H1 (cell line): ENCODE results near the gene IFT25. TPM values are rescaled to one million over a fixed set of nuclear protein-coding genes. Genes with fewer than 3 reads are reported as not detected.

Experiments used
- CTCF ChIA-PET: fragments of 300-600 bp; sonication (Branson Sonifier 250); formaldehyde crosslinking; loops from one replicate; lab custom pipeline; 2021; ENCODE audit not compliant: partially characterized antibody; lab: Charles Lee
- POLR2A ChIA-PET: fragments of 300-600 bp; sonication (Branson Sonifier 250); formaldehyde crosslinking; loops from one replicate; lab custom pipeline; 2021; ENCODE audit warnings: inconsistent platforms; ENCODE audit not compliant: partially characterized antibody; lab: Charles Lee
- DNase-seq, 2 experiments: peaks; one replicate each; pipeline versions ENCODE4 v3.0.0 to v3.0.0-alpha.2; 2010 to 2022; ENCODE audit warnings: low spot score in 2 of 2, low read depth in 1 of 2, mixed read lengths in 1 of 2
- FAIRE-seq: peaks from 2 replicates; lab custom pipeline; 2011; peaks lifted over from hg19 to GRCh38; lab: Jason Lieb, UNC
- H2AFZ ChIP-seq: 2 replicates; pipeline ENCODE4 v1.8.1; 2012; ENCODE audit warnings: low read length, inconsistent platforms
- H2AK5ac ChIP-seq: 2 replicates; pipeline ENCODE4 v1.6.1; 2013; ENCODE audit warnings: low read depth, low read length
- H2BK120ac ChIP-seq: replicated peaks from 2 replicates; pipeline ENCODE3; 2013; ENCODE audit warnings: low read depth, low read length, inconsistent platforms
- H2BK12ac ChIP-seq: 2 replicates; pipeline ENCODE4 v1.6.1; 2013; ENCODE audit warnings: low read depth, low read length
- H2BK15ac ChIP-seq: 2 replicates; pipeline ENCODE4 v1.6.1; 2013; ENCODE audit warnings: low read length
- H2BK20ac ChIP-seq: 2 replicates; pipeline ENCODE4 v1.6.1; 2013; ENCODE audit warnings: low read length
- H2BK5ac ChIP-seq: 2 replicates; pipeline ENCODE4 v1.6.1; 2013; ENCODE audit warnings: low read depth, low read length
- H3K14ac ChIP-seq: 2 replicates; pipeline ENCODE4 v1.6.1; 2013; ENCODE audit warnings: inconsistent platforms; ENCODE audit not compliant: insufficient read length
- H3K18ac ChIP-seq: 2 replicates; pipeline ENCODE4 v1.6.1; 2013; ENCODE audit warnings: low read length; ENCODE audit errors: extremely low read depth
- H3K23ac ChIP-seq: 2 replicates; pipeline ENCODE4 v1.6.1; 2013; ENCODE audit warnings: inconsistent platforms; ENCODE audit not compliant: insufficient read length
- H3K23me2 ChIP-seq: 2 replicates; pipeline ENCODE4 v1.6.1; 2013; ENCODE audit warnings: low read depth, low read length
- H3K27ac ChIP-seq: 2 replicates; pipeline ENCODE4 v1.6.1; 2011; ENCODE audit warnings: low read depth, low read length, inconsistent platforms
- H3K27me3 ChIP-seq, 4 experiments: replicated peaks in 1 of 4; 1 replicate in 1 of 4; 2 replicates in 3 of 4; pipeline versions ENCODE4 v1.6.1 to v1.8.1; 2011 to 2013; ENCODE audit warnings: low read length in 3 of 4, mild to moderate bottlenecking in 3 of 4, inconsistent platforms in 2 of 4, mixed read lengths in 2 of 4, moderate library complexity in 1 of 4; ENCODE audit not compliant: control insufficient read depth in 3 of 4, insufficient read depth in 3 of 4; ENCODE audit errors: extremely low read depth in 1 of 4
- H3K36me3 ChIP-seq, 4 experiments: 2 replicates each; pipeline versions ENCODE4 v1.6.1 to v1.8.1; 2011 to 2013; ENCODE audit warnings: mild to moderate bottlenecking in 4 of 4, low read length in 3 of 4, moderate library complexity in 2 of 4, control low read depth in 1 of 4, inconsistent platforms in 1 of 4; ENCODE audit not compliant: insufficient read depth in 4 of 4, control insufficient read depth in 2 of 4
- H3K4ac ChIP-seq: replicated peaks from 2 replicates; pipeline ENCODE3; 2013; ENCODE audit warnings: low read length, low read depth, mixed read lengths, inconsistent platforms; ENCODE audit not compliant: insufficient read length
- H3K4me1 ChIP-seq, 4 experiments: replicated peaks in 1 of 4; 1 replicate in 1 of 4; 2 replicates in 3 of 4; pipeline versions ENCODE4 v1.6.1 to v1.8.1; 2011 to 2013; ENCODE audit warnings: low read length in 3 of 4, inconsistent platforms in 2 of 4, mixed read lengths in 1 of 4; ENCODE audit not compliant: insufficient read depth in 4 of 4, control insufficient read depth in 3 of 4
- H3K4me2 ChIP-seq, 2 experiments: 2 replicates each; pipeline versions ENCODE4 v1.6.1 to v1.8.1; 2011 to 2013; ENCODE audit warnings: low read depth in 2 of 2, low read length in 2 of 2, control low read depth in 1 of 2, inconsistent platforms in 1 of 2, mild to moderate bottlenecking in 1 of 2; ENCODE audit not compliant: insufficient read depth in 1 of 2
- H3K4me3 ChIP-seq, 4 experiments: fragments of 200-600, 300-600 bp in 1 of 4; sonication (generic), shearing (Covaris generic), sonication (Bioruptor Twin) in 1 of 4; 2 replicates each; pipeline versions ENCODE4 v1.5.1 to v1.8.1; 2011 to 2016; ENCODE audit warnings: low read length in 4 of 4, low read depth in 3 of 4, control low read depth in 2 of 4, inconsistent platforms in 2 of 4, mild to moderate bottlenecking in 2 of 4, mixed read lengths in 1 of 4, moderate library complexity in 1 of 4; ENCODE audit not compliant: insufficient read depth in 2 of 4; ENCODE audit errors: extremely low read depth in 1 of 4
- H3K56ac ChIP-seq: replicated peaks from 2 replicates; pipeline ENCODE3; 2013; ENCODE audit warnings: low read depth, mild to moderate bottlenecking, mixed read lengths, low read length, inconsistent platforms; ENCODE audit not compliant: insufficient read length
- H3K79me1 ChIP-seq: 2 replicates; pipeline ENCODE4 v1.6.1; 2013; ENCODE audit warnings: low read depth, low read length, control low read depth
- H3K79me2 ChIP-seq, 2 experiments: 2 replicates each; pipeline versions ENCODE4 v1.6.1 to v1.8.1; 2012 to 2013; ENCODE audit warnings: low read length in 2 of 2, mild to moderate bottlenecking in 2 of 2, inconsistent platforms in 1 of 2; ENCODE audit not compliant: insufficient read depth in 2 of 2, control insufficient read depth in 1 of 2
- H3K9ac ChIP-seq, 4 experiments: replicated peaks in 1 of 4; 1 replicate in 1 of 4; 2 replicates in 3 of 4; pipeline versions ENCODE4 v1.6.1 to v1.8.1; 2011 to 2013; ENCODE audit warnings: low read depth in 3 of 4, low read length in 3 of 4, control low read depth in 2 of 4, mild to moderate bottlenecking in 2 of 4, moderate library complexity in 2 of 4, inconsistent platforms in 1 of 4; ENCODE audit errors: extremely low read depth in 1 of 4
- H3K9me3 ChIP-seq, 2 experiments: 2 replicates each; pipeline versions ENCODE4 v1.6.1 to v1.8.1; 2012 to 2013; ENCODE audit warnings: mild to moderate bottlenecking in 2 of 2, moderate library complexity in 2 of 2, control low read depth in 1 of 2, inconsistent platforms in 1 of 2, low read depth in 1 of 2, low read length in 1 of 2, mixed read lengths in 1 of 2; ENCODE audit not compliant: insufficient read depth in 2 of 2
- H4K20me1 ChIP-seq, 2 experiments: replicated peaks in 1 of 2; 2 replicates each; pipeline versions ENCODE3 to v1.8.1; 2011 to 2013; ENCODE audit warnings: inconsistent platforms in 2 of 2, low read length in 2 of 2, mild to moderate bottlenecking in 1 of 2; ENCODE audit not compliant: insufficient read depth in 2 of 2, control insufficient read depth in 1 of 2
- H4K5ac ChIP-seq: 2 replicates; pipeline ENCODE4 v1.6.1; 2013; ENCODE audit warnings: low read length, low read depth, mixed read lengths, inconsistent platforms; ENCODE audit not compliant: insufficient read length
- H4K8ac ChIP-seq: 2 replicates; pipeline ENCODE4 v1.8.0; 2013; ENCODE audit warnings: mild to moderate bottlenecking, moderate library complexity, low read length, inconsistent platforms; ENCODE audit not compliant: insufficient read depth; ENCODE audit errors: extremely low read depth
- H4K91ac ChIP-seq: replicated peaks from 2 replicates; pipeline ENCODE3; 2013; ENCODE audit warnings: low read length, mixed read lengths, inconsistent platforms; ENCODE audit not compliant: insufficient read length
- CBX5 ChIP-seq: fragments of 300-800, 300-1000 bp; sonication (generic); IDR thresholded peaks from 2 replicates; pipeline ENCODE4 v1.7.1; 2016; ENCODE audit warnings: antibody characterized with exemption, low read length, low read depth
- POU5F1 ChIP-seq: IDR thresholded peaks from 2 replicates; pipeline ENCODE4 v1.6.1; 2011; ENCODE audit warnings: low read depth, mild to moderate bottlenecking, low read length, moderate library complexity
- SRF ChIP-seq: IDR thresholded peaks from 2 replicates; pipeline ENCODE4 v1.6.1; 2011; ENCODE audit warnings: mild to moderate bottlenecking, low read depth, low read length, moderate library complexity
- SUZ12 ChIP-seq: fragments of 200-600 bp; sonication (generic); IDR thresholded peaks from 2 replicates; pipeline ENCODE4 v1.6.1; 2012; ENCODE audit warnings: mild to moderate bottlenecking, inconsistent platforms, low read length, moderate library complexity, mixed read lengths
- WGBS, 2 experiments: shearing (Covaris generic) in 1 of 2; methylation state at CpG; one replicate each; pipeline versions ENCODE4 v1.1.6 to v1.1.7; 2013 to 2015; ENCODE audit warnings: low lambda C conversion rate in 2 of 2, mixed read lengths in 2 of 2, inconsistent platforms in 1 of 2, low coverage in 1 of 2, missing lambda C conversion rate in 1 of 2; ENCODE audit not compliant: insufficient replicate concordance in 2 of 2, insufficient coverage in 1 of 2, insufficient read length in 1 of 2; ENCODE audit errors: extremely low coverage in 1 of 2, missing lambda C conversion rate in 1 of 2; 5-methylcytosine and 5-hydroxymethylcytosine counted together
- polyA plus RNA-seq, 7 experiments: library from polyadenylated mRNA; depleted of rRNA in 3 of 7; stranded (reverse) in 5 of 7; unstranded in 2 of 7; fragments of >200 nt in 5 of 7; fragments of 200-250 nt in 2 of 7; gene quantifications; 1 replicate in 5 of 7; 2 replicates in 1 of 7; 4 replicates in 1 of 7; pipeline versions ENCODE4 v1.2.1 to v1.2.3, GENCODE V29; 2011 to 2013; ENCODE audit warnings: missing spikeins in 2 of 7, mixed read lengths in 2 of 7
- total RNA-seq: library from RNA; stranded (reverse); fragmentation: NEBNext Ultra II Directional; extraction: Animal tissue kit (Norgen Biotek cat#: 25700); gene quantifications from 2 replicates; pipeline ENCODE4 v1.2.1, GENCODE V29; 2021

Gene IFT25
- total and polyA plus RNA-seq, 2 of the 8 experiments (the other 6 are each of a cell fraction or from before 2014, with no cell fraction given) = 15.0 to 36.3 TPM

GRCh38 chr1:53956308-53957168 is 11.0 kb upstream of the IFT25 start:
- ChIA-PET CTCF (interaction anchor here (1.0 to 2.1 kb wide), 7 partner anchors 9 to 96 kb away, joined by 3 to 16 read pairs (median 3); no protein-coding TSS in a partner anchor), POLR2A (interaction anchor here (1.5 to 1.7 kb wide), 2 partner anchors 8 to 11 kb away, joined by 4 to 5 read pairs; partner anchors contain the start of gene IFT25)
- Histone ChIP-seq H3K18ac (no peak overlapping the region), H2BK12ac (no peak overlapping the region), H2BK120ac (no peak overlapping the region), H2BK15ac (no peak overlapping the region), H3K4me1 (peaks cover 0 to 10% (median 0%) of the 10 kb centered on the region in 4 experiments; a peak in 4 of 7 replicates), H3K9ac (no peak overlapping the region), H3K9me3 (no peaks in the 10 kb centered on the region), H4K8ac (no peak overlapping the region), H3K56ac (no peak overlapping the region), H3K27me3 (no peaks in the 10 kb centered on the region), H3K23ac (no peak overlapping the region), H4K20me1 (peaks cover 0 to 1% of the 10 kb centered on the region in 2 experiments), H2BK20ac (no peak overlapping the region), H3K4ac (no peak overlapping the region), H3K27ac (no peak overlapping the region), H3K23me2 (no peaks in the 10 kb centered on the region), H3K79me2 (peaks cover 0 to 3% of the 10 kb centered on the region in 2 experiments; a peak in 1 of 4 replicates), H4K5ac (no peak overlapping the region), H2AK5ac (no peak overlapping the region), H3K36me3 (peaks cover 6 to 56% (median 22%) of the 10 kb centered on the region in 4 experiments), H3K4me2 (no peak overlapping the region), H2AFZ (no peak overlapping the region), H4K91ac (no peak overlapping the region), H2BK5ac (no peak overlapping the region), H3K4me3 (no peak overlapping the region), H3K14ac (no peak overlapping the region), H3K79me1 (no peaks in the 10 kb centered on the region)
- WGBS, 2 experiments = 87% methylated on average over 3 of the region's 3 CpGs; no CpG with 5 or more reads in 1 of the 2 experiments
- no peak for DNase-seq
- TF ChIP-seq POU5F1 (no peak), SRF (no peak), CBX5 (no peak), SUZ12 (no peak)
- FAIRE-seq = no peak
